HG03280 (cell line): ENCODE measurements around the gene EXD3.
A peak's percentile ranks its signal among the peaks of the same experiment; 100 is the strongest.

Source experiments
- ATAC-seq: cut with Tn5 transposase; IDR thresholded peaks from one replicate; pipeline ENCODE4 v1.9.1; 2021; ENCODE audit warnings: mild to moderate bottlenecking, moderate library complexity; ENCODE audit not compliant: unreplicated experiment

The EXD3 gene

GRCh38 chr9:137309368-137310188 is 113.4 kb downstream of the EXD3 start:
- ATAC-seq = no peak

GRCh38 chr9:137308057-137308619 is 114.8 kb downstream of the EXD3 start:
- ATAC-seq = no peak

- no peak for ATAC-seq
Measured at GRCh38 chr9:137307255-137308056, 115.5 kb downstream of the EXD3 start.

- ATAC-seq = no peak
Measured at GRCh38 chr9:137306850-137307254, 116.1 kb downstream of the EXD3 start.

- ATAC-seq = no peak
Measured at GRCh38 chr9:137306066-137306849, 116.7 kb downstream of the EXD3 start.

- no peak for ATAC-seq
Measured at GRCh38 chr9:137305798-137306065, 117.2 kb downstream of the EXD3 start.

- ATAC-seq = no peak
Measured at GRCh38 chr9:137305060-137305797, 117.7 kb downstream of the EXD3 start.

- no peak for ATAC-seq
Measured at GRCh38 chr9:137304383-137305059, 118.4 kb downstream of the EXD3 start.

- no peak for ATAC-seq
Measured at GRCh38 chr9:137303893-137304382, 119.0 kb downstream of the EXD3 start.

- no peak for ATAC-seq
Measured at GRCh38 chr9:137303151-137303892, 119.6 kb downstream of the EXD3 start.

- peak; percentile 41 for ATAC-seq
Measured at GRCh38 chr9:137302449-137303150, 120.4 kb downstream of the EXD3 start.

- ATAC-seq = peak; percentile 73
Measured at GRCh38 chr9:137302118-137302448, 120.9 kb downstream of the EXD3 start, which contains the start of gene NRARP. Gene NRARP (minus strand): TSS chr9:137302271. CDS start chr9:137301928, 343 bp downstream.

- ATAC-seq = no peak
Measured at GRCh38 chr9:137301081-137301947, 121.6 kb downstream of the EXD3 start.

GRCh38 chr9:137300567-137301080 is 122.3 kb downstream of the EXD3 start:
- no peak for ATAC-seq

GRCh38 chr9:137299938-137300337 is 123.0 kb downstream of the EXD3 start:
- no peak for ATAC-seq

GRCh38 chr9:137299203-137299565 is 123.8 kb downstream of the EXD3 start:
- ATAC-seq = no peak
